A172 (cell line): Measurements from ENCODE around the gene ZNF747. TPM values are rescaled to one million over a fixed set of nuclear protein-coding genes. Genes with fewer than 3 reads are reported as not detected.

Experiments used
- DNase-seq: peaks from one replicate; pipeline ENCODE4 v3.0.0-alpha.2; 2015; ENCODE audit warnings: low spot score
- total RNA-seq: library from RNA; depleted of rRNA; stranded (reverse); fragments of >200 nt; shearing (Covaris generic); gene quantifications from 2 replicates; pipeline ENCODE4 v1.2.3, GENCODE V29; 2014

ZNF747 gene
- total RNA-seq, 1 experiment from 2014 or later: 2.0 TPM

- no peak for DNase-seq
These were observed 16.1 kb downstream of the ZNF747 start for GRCh38 chr16:30518552-30518951.

GRCh38 chr16:30515275-30515674, 19.4 kb downstream of the ZNF747 start:
- DNase-seq: no peak

- no peak for DNase-seq
These were observed 23.1 kb downstream of the ZNF747 start for GRCh38 chr16:30511509-30511908.

- no peak for DNase-seq
These were observed 24.2 kb downstream of the ZNF747 start for GRCh38 chr16:30510376-30510938.

GRCh38 chr16:30509081-30509765, 25.4 kb downstream of the ZNF747 start:
- DNase-seq: no peak

GRCh38 chr16:30503403-30504296, 31.0 kb downstream of the ZNF747 start:
- no peak for DNase-seq

- DNase-seq: no peak
These were observed 35.4 kb downstream of the ZNF747 start for GRCh38 chr16:30499284-30499683.

- DNase-seq: no peak
These were observed 39.9 kb downstream of the ZNF747 start for GRCh38 chr16:30494709-30495108.

GRCh38 chr16:30493941-30494488, 40.6 kb downstream of the ZNF747 start:
- no peak for DNase-seq

- peak; percentile 97 for DNase-seq
These were observed 42.8 kb downstream of the ZNF747 start for GRCh38 chr16:30491744-30492308.

GRCh38 chr16:30491229-30491628, 43.4 kb downstream of the ZNF747 start:
- no peak for DNase-seq

- no peak for DNase-seq
These were observed 44.4 kb downstream of the ZNF747 start for GRCh38 chr16:30490210-30490609.

- DNase-seq: no peak
These were observed 45.7 kb downstream of the ZNF747 start for GRCh38 chr16:30488764-30489605.

GRCh38 chr16:30485818-30486436, 48.7 kb downstream of the ZNF747 start:
- peak; percentile 55 for DNase-seq

- no peak for DNase-seq
These were observed 49.8 kb downstream of the ZNF747 start for GRCh38 chr16:30484887-30485286.

- no peak for DNase-seq
These were observed 52.3 kb downstream of the ZNF747 start for GRCh38 chr16:30482366-30482765.

- no peak for DNase-seq
These were observed 53.3 kb downstream of the ZNF747 start for GRCh38 chr16:30481381-30481780.
